Coronary artery (tissue), 2 donors: ENCODE results near the gene RUBCN.

ENCODE experiments used
- DNase-seq: peaks from one replicate; pipeline ENCODE4 v3.0.0-alpha.2; 2017; ENCODE audit warnings: low spot score
- H3K27ac ChIP-seq, 2 donors: fragments of 200-600 bp; sonication (generic); one replicate each; pipeline ENCODE4 v1.5.1; 2016 to 2019
- H3K4me3 ChIP-seq: fragments of 200-600 bp; sonication (generic); 2 replicates; pipeline ENCODE4 v1.5.1; 2016; ENCODE audit warnings: mild to moderate bottlenecking, moderate library complexity
- TF ChIP-seq, protein P1 (sequence below): fragments of 200-600 bp; sonication (generic); IDR thresholded peaks from one replicate; pipeline ENCODE4 v1.5.1; 2019; ENCODE audit warnings: antibody characterized with exemption

Gene RUBCN

DNA sequence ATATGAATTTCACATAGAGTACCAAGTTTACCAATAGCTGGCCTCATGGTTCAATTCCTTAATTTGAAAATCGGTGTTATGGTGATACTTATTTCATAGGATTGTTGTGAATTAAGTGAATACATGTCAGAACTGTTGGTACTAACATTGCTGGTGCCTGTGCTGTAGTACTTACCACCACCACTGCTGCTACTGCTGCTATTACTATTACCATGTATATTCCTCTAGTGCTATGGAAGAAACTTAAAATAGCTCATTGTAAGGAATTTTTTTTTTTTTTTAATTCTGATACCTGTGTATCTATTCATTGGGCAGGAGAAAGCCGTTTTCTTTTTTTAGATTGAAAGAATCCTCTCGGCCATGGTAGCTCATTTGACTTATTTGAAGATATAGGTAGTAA, 16.6 kb upstream of the RUBCN start:
- H3K4me3 ChIP-seq, result no peak overlapping the region
- TF ChIP-seq, protein P1, sequence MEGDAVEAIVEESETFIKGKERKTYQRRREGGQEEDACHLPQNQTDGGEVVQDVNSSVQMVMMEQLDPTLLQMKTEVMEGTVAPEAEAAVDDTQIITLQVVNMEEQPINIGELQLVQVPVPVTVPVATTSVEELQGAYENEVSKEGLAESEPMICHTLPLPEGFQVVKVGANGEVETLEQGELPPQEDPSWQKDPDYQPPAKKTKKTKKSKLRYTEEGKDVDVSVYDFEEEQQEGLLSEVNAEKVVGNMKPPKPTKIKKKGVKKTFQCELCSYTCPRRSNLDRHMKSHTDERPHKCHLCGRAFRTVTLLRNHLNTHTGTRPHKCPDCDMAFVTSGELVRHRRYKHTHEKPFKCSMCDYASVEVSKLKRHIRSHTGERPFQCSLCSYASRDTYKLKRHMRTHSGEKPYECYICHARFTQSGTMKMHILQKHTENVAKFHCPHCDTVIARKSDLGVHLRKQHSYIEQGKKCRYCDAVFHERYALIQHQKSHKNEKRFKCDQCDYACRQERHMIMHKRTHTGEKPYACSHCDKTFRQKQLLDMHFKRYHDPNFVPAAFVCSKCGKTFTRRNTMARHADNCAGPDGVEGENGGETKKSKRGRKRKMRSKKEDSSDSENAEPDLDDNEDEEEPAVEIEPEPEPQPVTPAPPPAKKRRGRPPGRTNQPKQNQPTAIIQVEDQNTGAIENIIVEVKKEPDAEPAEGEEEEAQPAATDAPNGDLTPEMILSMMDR, result no peak
- no peak overlapping the region for H3K27ac ChIP-seq
- no peak for DNase-seq

DNA sequence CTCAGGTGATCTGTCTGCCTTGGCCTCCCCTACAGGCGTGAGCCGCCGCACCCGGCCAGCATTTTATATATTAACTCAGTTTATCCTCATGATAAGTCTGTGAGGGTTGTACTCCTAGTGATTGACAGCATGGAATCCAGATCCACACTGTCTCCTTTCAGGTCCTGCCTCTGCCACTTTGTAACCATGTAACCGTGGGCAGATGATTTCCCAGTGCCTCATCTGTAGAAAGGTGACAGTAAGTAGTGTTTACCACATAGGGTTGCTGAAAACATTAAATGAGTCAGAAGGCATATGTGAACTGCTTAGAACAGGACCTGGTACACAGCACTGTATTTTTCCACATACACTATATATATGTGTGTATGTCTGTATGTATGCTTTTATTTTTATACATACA, 15.4 kb upstream of the RUBCN start:
- TF ChIP-seq, protein P1, result no peak
- H3K4me3 ChIP-seq, result no peak overlapping the region
- H3K27ac ChIP-seq, result peak overlapping the region; percentile 92 to 99
- no peak for DNase-seq

DNA sequence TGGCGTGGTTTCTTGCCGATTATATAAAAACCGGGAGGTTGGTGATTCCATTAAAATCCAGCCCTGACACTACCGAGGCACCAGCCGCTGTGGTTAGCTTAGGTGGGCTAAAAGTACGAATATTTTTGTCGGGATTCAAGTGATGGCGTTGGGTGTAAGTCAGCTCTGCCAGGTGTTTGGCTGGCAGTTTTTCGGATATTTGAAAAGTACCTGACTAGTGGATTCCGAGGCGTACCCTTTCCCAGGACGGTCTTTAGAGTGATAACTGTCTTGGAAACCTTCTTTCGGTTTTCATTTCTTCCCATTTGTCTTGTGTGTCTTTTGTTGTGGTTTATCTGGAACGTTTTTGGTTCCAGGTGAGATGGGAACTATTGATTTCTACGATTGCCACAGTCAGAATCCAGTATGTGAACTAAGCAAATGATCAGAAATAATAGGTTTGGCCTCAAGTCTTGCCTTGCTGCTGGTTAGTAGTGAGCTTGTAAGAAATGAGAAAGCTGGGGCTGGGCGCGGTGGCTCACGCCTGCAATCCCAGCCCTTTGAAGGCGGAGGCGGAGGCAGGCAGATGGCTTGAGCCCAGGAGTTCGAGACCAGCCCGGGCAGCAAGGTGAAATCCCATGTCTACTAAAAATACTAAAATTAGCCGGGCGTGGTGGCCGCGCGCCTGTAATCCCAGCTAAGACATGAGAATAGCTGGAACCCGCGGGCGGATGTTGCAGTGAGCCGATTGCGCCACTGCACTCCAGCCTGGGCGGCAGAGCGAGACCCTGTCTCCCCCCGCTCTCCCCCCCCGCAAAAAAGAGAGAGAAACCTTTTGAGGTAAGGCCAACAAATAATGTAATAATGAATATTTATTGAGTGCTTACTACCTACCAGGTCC, 14.4 kb upstream of the RUBCN start:
- DNase-seq, result peak; percentile 76
- TF ChIP-seq, protein P1, result no peak
- Histone ChIP-seq H3K4me3 (peak overlapping the region; percentile 97), H3K27ac (peak overlapping the region; percentile 92 to 99)

DNA sequence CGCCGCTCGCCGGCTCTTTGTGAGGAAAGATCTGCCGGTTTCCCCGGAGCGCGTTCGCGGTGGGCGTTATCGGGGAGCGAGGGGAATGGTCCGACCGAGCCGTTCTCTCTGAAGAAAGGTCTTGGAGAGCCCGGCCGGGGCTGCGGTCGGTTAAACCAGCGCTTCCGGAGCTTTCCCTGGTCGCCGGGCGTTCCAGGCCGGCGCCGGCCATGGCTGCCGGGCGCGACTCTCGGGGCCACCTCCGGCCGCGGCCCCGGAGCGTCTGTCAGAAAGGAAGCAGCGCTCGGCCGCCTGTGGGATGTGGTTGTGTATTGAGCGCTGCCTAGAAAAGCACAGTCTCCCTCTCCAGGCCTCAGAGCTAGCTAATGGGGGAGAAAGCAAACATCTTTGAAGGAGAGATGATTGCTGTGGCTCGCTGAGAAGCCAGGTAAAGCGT, 13.7 kb upstream of the RUBCN start:
- peak; percentile 83 for DNase-seq
- TF ChIP-seq, protein P1, result no peak
- peak overlapping the region; percentile 97 for H3K4me3 ChIP-seq
- peak overlapping the region; percentile 92 to 99 for H3K27ac ChIP-seq

DNA sequence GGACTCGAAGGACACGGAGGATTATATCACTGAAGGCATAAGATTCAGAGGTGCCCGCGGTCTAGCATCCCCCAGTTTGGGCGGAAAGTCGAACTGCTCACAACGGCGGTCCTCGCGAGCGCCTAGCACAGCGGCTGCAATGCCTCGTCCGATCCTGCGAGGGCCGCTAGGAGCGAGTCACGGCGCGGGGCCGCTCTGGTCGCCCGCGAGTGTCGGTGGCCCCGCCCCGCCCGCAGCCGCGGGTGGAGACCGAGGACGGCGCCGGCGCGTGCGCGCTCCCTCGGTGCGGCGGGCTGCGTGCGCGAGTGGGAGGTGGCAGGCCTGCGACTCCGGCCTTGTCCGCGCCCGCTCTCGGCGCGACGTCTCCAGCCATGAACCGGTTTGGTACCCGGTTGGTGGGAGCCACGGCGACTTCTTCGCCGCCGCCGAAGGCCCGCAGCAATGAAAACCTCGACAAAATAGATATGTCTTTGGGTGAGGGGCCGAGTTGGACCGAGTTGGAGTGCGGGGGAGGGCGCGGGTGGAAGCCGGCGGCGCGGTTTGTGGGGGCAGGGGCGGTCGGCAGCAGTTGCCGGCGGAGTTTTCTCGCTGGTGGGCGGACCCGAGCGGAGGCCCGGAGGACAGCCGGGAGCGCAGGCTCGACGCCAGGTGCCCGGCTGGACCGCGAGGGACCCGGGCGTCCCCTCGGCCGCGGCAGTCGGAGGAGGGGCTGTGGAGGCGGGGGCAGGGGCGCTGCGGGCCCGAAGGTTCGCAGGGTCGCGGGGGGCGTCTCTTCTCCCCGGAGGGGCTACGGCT, 13.1 kb upstream of the RUBCN start, which contains the start of gene FYTTD1:
Gene FYTTD1, plus strand, starts transcription at position 283 of the 795 bp plus-strand sequence. Its CDS starts 89 bp downstream, at position 372.
- Histone ChIP-seq H3K4me3 (peak within 1 kb of the TSS; percentile 97), H3K27ac (peak within 1 kb of the TSS; percentile 92 to 99)
- peak; percentile 92 for DNase-seq
- TF ChIP-seq, protein P1, result no peak

DNA sequence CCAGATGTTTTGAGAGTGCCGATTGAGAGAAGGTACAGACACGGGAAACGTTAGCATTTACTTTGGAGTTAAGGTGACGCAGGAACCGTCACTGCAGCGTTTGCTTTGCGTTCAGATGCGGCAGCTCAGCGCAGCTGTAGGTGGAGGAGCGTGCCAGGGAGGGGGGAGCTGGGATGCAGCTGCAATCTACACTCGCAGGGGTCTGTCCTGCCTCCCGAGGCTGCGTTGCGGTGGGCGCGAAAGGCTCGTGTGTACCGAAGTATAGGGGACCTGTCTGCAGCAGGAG, 12.6 kb upstream of the RUBCN start:
- TF ChIP-seq, protein P1, result no peak
- peak overlapping the region; percentile 97 for H3K4me3 ChIP-seq
- DNase-seq, result no peak
- peak overlapping the region; percentile 92 to 99 for H3K27ac ChIP-seq
